H9 (cell line): Measurements from ENCODE around the gene FHOD3. TPM values are rescaled to one million over a fixed set of nuclear protein-coding genes. Genes with fewer than 3 reads are reported as not detected.
A peak's percentile ranks its signal among the peaks of the same experiment; 100 is the strongest.

ENCODE experiments used
- DNase-seq: peaks from one replicate; pipeline ENCODE4 v3.0.0-alpha.2; 2017
- H2AFZ ChIP-seq: one replicate; pipeline ENCODE4 v1.6.1; 2013; ENCODE audit warnings: mild to moderate bottlenecking, low read length, control low read depth, moderate library complexity
- H2AK5ac ChIP-seq: 2 replicates; pipeline ENCODE4 v1.6.1; 2013; ENCODE audit warnings: low read length, control low read depth, mixed read lengths; ENCODE audit not compliant: insufficient read length
- H2BK120ac ChIP-seq: one replicate; pipeline ENCODE4 v1.6.1; 2013; ENCODE audit warnings: low read depth, mild to moderate bottlenecking, low read length, control low read depth, inconsistent platforms; ENCODE audit not compliant: poor library complexity, severe bottlenecking
- H2BK12ac ChIP-seq: 2 replicates; pipeline ENCODE4 v1.6.1; 2013; ENCODE audit warnings: low read length, control low read depth, mixed read lengths, low read depth; ENCODE audit not compliant: insufficient read length
- H2BK15ac ChIP-seq: 2 replicates; pipeline ENCODE4 v1.6.1; 2013; ENCODE audit warnings: low read depth, low read length, control low read depth
- H2BK20ac ChIP-seq: one replicate; pipeline ENCODE4 v1.6.1; 2013; ENCODE audit warnings: low read depth, mild to moderate bottlenecking, low read length, control low read depth, inconsistent platforms; ENCODE audit not compliant: poor library complexity, severe bottlenecking
- H2BK5ac ChIP-seq: 2 replicates; pipeline ENCODE4 v1.6.1; 2013; ENCODE audit warnings: low read length, control low read depth, mixed read lengths; ENCODE audit not compliant: insufficient read length
- H3K14ac ChIP-seq: 2 replicates; pipeline ENCODE4 v1.6.1; 2013; ENCODE audit warnings: low read length, control low read depth; ENCODE audit not compliant: insufficient read depth
- H3K18ac ChIP-seq: 2 replicates; pipeline ENCODE4 v1.6.1; 2013; ENCODE audit warnings: low read depth, mild to moderate bottlenecking, mixed read lengths, low read length, control low read depth; ENCODE audit not compliant: insufficient read length
- H3K23ac ChIP-seq: 2 replicates; pipeline ENCODE4 v1.6.1; 2013; ENCODE audit warnings: low read length, control low read depth, mixed read lengths, low read depth; ENCODE audit not compliant: insufficient read length
- H3K23me2 ChIP-seq: 2 replicates; pipeline ENCODE4 v1.6.1; 2013; ENCODE audit warnings: low read depth, mild to moderate bottlenecking, mixed read lengths, low read length, control low read depth; ENCODE audit not compliant: insufficient read length, poor library complexity, severe bottlenecking
- H3K27ac ChIP-seq: 2 replicates; pipeline ENCODE4 v1.5.1; 2013; ENCODE audit warnings: low read length, control low read depth, mixed read lengths, low read depth; ENCODE audit not compliant: insufficient read length
- H3K27me3 ChIP-seq: 2 replicates; pipeline ENCODE4 v1.6.1; 2013; ENCODE audit warnings: low read length, control low read depth, inconsistent platforms; ENCODE audit not compliant: insufficient read depth
- H3K4ac ChIP-seq: 2 replicates; pipeline ENCODE4 v1.6.1; 2013; ENCODE audit warnings: low read depth, mild to moderate bottlenecking, control low read depth, inconsistent platforms, low read length, moderate library complexity
- H3K4me1 ChIP-seq: 2 replicates; pipeline ENCODE4 v1.6.1; 2013; ENCODE audit warnings: low read length, control low read depth, inconsistent platforms; ENCODE audit not compliant: insufficient read depth
- H3K4me2 ChIP-seq: 2 replicates; pipeline ENCODE4 v1.6.1; 2013; ENCODE audit warnings: low read length, control low read depth, mixed read lengths; ENCODE audit not compliant: insufficient read length, insufficient read depth
- H3K56ac ChIP-seq: 2 replicates; pipeline ENCODE4 v1.6.1; 2013; ENCODE audit warnings: low read depth, mild to moderate bottlenecking, mixed read lengths, low read length, control low read depth; ENCODE audit not compliant: insufficient read length
- H3K79me1 ChIP-seq: 2 replicates; pipeline ENCODE4 v1.6.1; 2013; ENCODE audit warnings: low read depth, mild to moderate bottlenecking, moderate library complexity, low read length, control low read depth, inconsistent platforms; ENCODE audit not compliant: insufficient read depth, poor library complexity, severe bottlenecking
- H3K79me2 ChIP-seq: 2 replicates; pipeline ENCODE4 v1.6.1; 2013; ENCODE audit warnings: low read length, control low read depth, inconsistent platforms; ENCODE audit not compliant: insufficient read depth
- H3K9ac ChIP-seq: 2 replicates; pipeline ENCODE4 v1.6.1; 2013; ENCODE audit warnings: low read length, control low read depth, mixed read lengths; ENCODE audit not compliant: insufficient read length; ENCODE audit errors: extremely low read depth
- H3K9me3 ChIP-seq: one replicate; pipeline ENCODE4 v1.6.1; 2013; ENCODE audit warnings: low read depth, low read length, inconsistent platforms; ENCODE audit not compliant: control insufficient read depth
- H3T11ph ChIP-seq: one replicate; pipeline ENCODE4 v1.6.1; 2013; ENCODE audit warnings: mild to moderate bottlenecking, low read length, control low read depth, inconsistent platforms
- H4K20me1 ChIP-seq: one replicate; pipeline ENCODE4 v1.6.1; 2013; ENCODE audit not compliant: control insufficient read depth, insufficient read length, insufficient read depth
- H4K5ac ChIP-seq: 2 replicates; pipeline ENCODE4 v1.6.1; 2013; ENCODE audit warnings: low read depth, mild to moderate bottlenecking, mixed read lengths, low read length, control low read depth; ENCODE audit not compliant: insufficient read length
- H4K8ac ChIP-seq: replicated peaks from 2 replicates; pipeline ENCODE4 v1.6.1; 2013; ENCODE audit warnings: low read length, control low read depth, mixed read lengths, low read depth; ENCODE audit not compliant: insufficient read length
- H4K91ac ChIP-seq: 2 replicates; pipeline ENCODE4 v1.6.1; 2013; ENCODE audit warnings: low read depth, mild to moderate bottlenecking, moderate library complexity, mixed read lengths, low read length, control low read depth; ENCODE audit not compliant: insufficient read length
- H3K27ac Mint-ChIP-seq, 3 experiments: 2 replicates in 2 of 3; 3 replicates in 1 of 3; pipeline ENCODE4 v1.8.0; 2020 to 2021; ENCODE audit warnings: mixed read lengths in 3 of 3, mild to moderate bottlenecking in 1 of 3, moderate library complexity in 1 of 3
- H3K27me3 Mint-ChIP-seq: 2 replicates; pipeline ENCODE4 v1.8.0; 2021; ENCODE audit warnings: low read depth, mild to moderate bottlenecking, moderate library complexity, mixed read lengths
- H3K36me3 Mint-ChIP-seq, 3 experiments: 2 replicates in 2 of 3; 3 replicates in 1 of 3; pipeline ENCODE4 v1.8.0; 2020 to 2021; ENCODE audit warnings: low read depth in 3 of 3, mixed read lengths in 3 of 3; ENCODE audit not compliant: insufficient read depth in 1 of 3
- H3K4me1 Mint-ChIP-seq, 2 experiments: 2 replicates each; pipeline ENCODE4 v1.8.0; 2020; ENCODE audit warnings: mixed read lengths in 2 of 2
- H3K4me3 Mint-ChIP-seq, 2 experiments: 2 replicates in 1 of 2; 3 replicates in 1 of 2; pipeline ENCODE4 v1.8.0; 2020 to 2021; ENCODE audit warnings: mild to moderate bottlenecking in 2 of 2, mixed read lengths in 2 of 2, moderate library complexity in 1 of 2
- H3K9me3 Mint-ChIP-seq, 2 experiments: 2 replicates in 1 of 2; 3 replicates in 1 of 2; pipeline ENCODE4 v1.8.0; 2020; ENCODE audit warnings: mild to moderate bottlenecking in 2 of 2, mixed read lengths in 2 of 2, moderate library complexity in 1 of 2
- WGBS: extraction: QIAGEN DNeasy Blood & Tissue Kit; methylation state at CpG from one replicate; pipeline ENCODE4 v1.1.7; 2013; ENCODE audit warnings: missing lambda C conversion rate, low lambda C conversion rate, mixed read lengths; ENCODE audit not compliant: insufficient read length; ENCODE audit errors: extremely low coverage; 5-methylcytosine and 5-hydroxymethylcytosine counted together
- total RNA-seq: library from RNA; stranded (reverse); gene quantifications from 2 replicates; pipeline ENCODE4 v1.2.1, GENCODE V29; 2021
- TF ChIP-seq, protein P1 (sequence below): fragments of 200-600 bp; sonication (generic); conservative IDR thresholded peaks from 3 replicates; pipeline ENCODE4 v1.8.0; 2021; ENCODE audit warnings: antibody characterized with exemption, mild to moderate bottlenecking

Gene FHOD3
- total RNA-seq, 1 experiment from 2014 or later = 8.0 TPM

DNA sequence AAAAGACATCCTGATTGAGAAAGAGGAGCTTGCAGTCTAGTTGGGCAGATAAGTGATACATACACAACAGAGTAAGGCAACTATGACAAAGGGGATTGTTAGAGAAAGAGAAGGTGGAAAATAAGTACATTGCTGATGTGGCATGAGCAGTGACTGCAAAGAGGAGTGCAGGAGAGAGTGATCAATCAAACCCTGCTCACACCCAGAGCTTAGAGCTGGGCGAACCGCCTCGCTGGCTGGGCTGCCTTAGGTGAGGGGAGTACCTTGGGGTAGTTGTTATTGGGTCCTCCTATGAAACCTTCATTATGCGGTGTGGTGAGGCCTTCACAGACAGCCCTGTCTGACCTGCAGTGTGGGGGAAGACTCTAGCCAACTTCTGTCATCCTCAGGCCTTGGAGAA is 161.7 kb downstream of the FHOD3 start:
- H3K4me1 Mint-ChIP-seq = peaks cover 36 to 38% of the 10 kb centered on the region in 2 experiments
- Histone ChIP-seq H3T11ph (no peak overlapping the region), H4K20me1 (no peaks in the 10 kb centered on the region), H3K27ac (no peak overlapping the region), H3K23me2 (no peaks in the 10 kb centered on the region), H2BK12ac (no peak overlapping the region), H3K18ac (no peak overlapping the region), H4K8ac (no peak overlapping the region), H2BK20ac (no peak overlapping the region), H2BK5ac (no peak overlapping the region), H2BK120ac (no peak overlapping the region), H3K79me1 (no peaks in the 10 kb centered on the region), H3K4me2 (no peak overlapping the region), H3K56ac (no peak overlapping the region), H3K23ac (no peak overlapping the region), H3K14ac (no peak overlapping the region), H3K79me2 (no peaks in the 10 kb centered on the region), H3K4ac (no peak overlapping the region), H3K9me3 (no peaks in the 10 kb centered on the region), H3K9ac (no peak overlapping the region), H2AK5ac (no peak overlapping the region), H2AFZ (no peak overlapping the region), H3K27me3 (no peaks in the 10 kb centered on the region), H2BK15ac (no peak overlapping the region), H4K91ac (no peak overlapping the region), H4K5ac (no peak overlapping the region), H3K4me1 (peaks cover 10% of the 10 kb centered on the region)
- DNase-seq = no peak
- H3K4me3 Mint-ChIP-seq = no peak overlapping the region
- H3K27ac Mint-ChIP-seq = peak overlapping the region in 1 of 3 experiments; percentile 11; a peak in 1 of 7 replicates
- no peaks in the 10 kb centered on the region for H3K9me3 Mint-ChIP-seq
- WGBS = no CpG with 5 or more reads among the region's 4 CpGs
- no peaks in the 10 kb centered on the region for H3K27me3 Mint-ChIP-seq
- TF ChIP-seq, protein P1, sequence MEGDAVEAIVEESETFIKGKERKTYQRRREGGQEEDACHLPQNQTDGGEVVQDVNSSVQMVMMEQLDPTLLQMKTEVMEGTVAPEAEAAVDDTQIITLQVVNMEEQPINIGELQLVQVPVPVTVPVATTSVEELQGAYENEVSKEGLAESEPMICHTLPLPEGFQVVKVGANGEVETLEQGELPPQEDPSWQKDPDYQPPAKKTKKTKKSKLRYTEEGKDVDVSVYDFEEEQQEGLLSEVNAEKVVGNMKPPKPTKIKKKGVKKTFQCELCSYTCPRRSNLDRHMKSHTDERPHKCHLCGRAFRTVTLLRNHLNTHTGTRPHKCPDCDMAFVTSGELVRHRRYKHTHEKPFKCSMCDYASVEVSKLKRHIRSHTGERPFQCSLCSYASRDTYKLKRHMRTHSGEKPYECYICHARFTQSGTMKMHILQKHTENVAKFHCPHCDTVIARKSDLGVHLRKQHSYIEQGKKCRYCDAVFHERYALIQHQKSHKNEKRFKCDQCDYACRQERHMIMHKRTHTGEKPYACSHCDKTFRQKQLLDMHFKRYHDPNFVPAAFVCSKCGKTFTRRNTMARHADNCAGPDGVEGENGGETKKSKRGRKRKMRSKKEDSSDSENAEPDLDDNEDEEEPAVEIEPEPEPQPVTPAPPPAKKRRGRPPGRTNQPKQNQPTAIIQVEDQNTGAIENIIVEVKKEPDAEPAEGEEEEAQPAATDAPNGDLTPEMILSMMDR = no peak
- H3K36me3 Mint-ChIP-seq = no peaks in the 10 kb centered on the region; a peak in 1 of 7 replicates
